ENCODE measurements around the gene FBXW11. TPM values are rescaled to one million over a fixed set of nuclear protein-coding genes. Genes with fewer than 3 reads are reported as not detected.

FBXW11 gene
- total and polyA plus RNA-seq, 2 of the 8 experiments (the other 6 are each of a cell fraction or from before 2014, with no cell fraction given), result 45.0 to 75.6 TPM

GRCh38 chr5:171840711-171841522 is 165.5 kb downstream of the FBXW11 start:
- no peak for TF ChIP-seq HDAC6 (IDR thresholded peaks at IDR 0.05; ENCODE audit: low read depth, low read length)
- no peak for TF ChIP-seq RAD21 (IDR thresholded peaks at IDR 0.05 in 1 of 2, conservative IDR thresholded peaks at IDR 0.05 in 1 of 2; ENCODE audit: low read depth in 2 of 2, low read length in 2 of 2)
- no peak for TF ChIP-seq CHD2 (IDR thresholded peaks at IDR 0.05; ENCODE audit: low read length)
- TF ChIP-seq POLR2AphosphoS5 (IDR thresholded peaks at IDR 0.05; ENCODE audit: low read depth, low read length), result no peak
- no peak for TF ChIP-seq E2F6 (IDR thresholded peaks at IDR 0.05)
- TF ChIP-seq JUN (IDR thresholded peaks at IDR 0.05; ENCODE audit: low read depth, low read length), result no peak
- TF ChIP-seq CBX5 (IDR thresholded peaks at IDR 0.05; ENCODE audit: low read depth, low read length), result no peak
- no peak overlapping the region for H2BK5ac ChIP-seq (ENCODE audit: low read depth, low read length)
- H2AFZ ChIP-seq (ENCODE audit: low read length), result no peak overlapping the region
- no peaks in the 10 kb centered on the region for H3K4me1 ChIP-seq (replicated peaks in 1 of 4; ENCODE audit: control insufficient read depth in 3 of 4, insufficient read depth in 4 of 4, low read length in 3 of 4)
- no peak overlapping the region for H4K91ac ChIP-seq (replicated peaks; ENCODE audit: insufficient read length, low read length)
- ChIA-PET CTCF (ENCODE audit: partially characterized antibody) (interaction anchor here (0.6 to 11.4 kb wide), 9 partner anchors 8 to 582 kb away, joined by 3 to 81 read pairs (median 3); no protein-coding TSS in a partner anchor), POLR2A (ENCODE audit: partially characterized antibody) (no interaction called here)
- no peak overlapping the region for H2BK20ac ChIP-seq (ENCODE audit: low read length)
- WGBS, 2 experiments (ENCODE audit: extremely low coverage in 1 of 2, insufficient coverage in 1 of 2, insufficient read length in 1 of 2, insufficient replicate concordance in 2 of 2, low coverage in 1 of 2, low lambda C conversion rate in 2 of 2, missing lambda C conversion rate in 1 of 2), result 94% methylated on average over 16 of the region's 16 CpGs; no CpG with 5 or more reads in 1 of the 2 experiments
- H3K9me3 ChIP-seq (ENCODE audit: insufficient read depth in 2 of 2, low read depth in 1 of 2, low read length in 1 of 2), result no peaks in the 10 kb centered on the region
- H3K23ac ChIP-seq (ENCODE audit: insufficient read length), result no peak overlapping the region
- no peak overlapping the region for H2BK15ac ChIP-seq (ENCODE audit: low read length)
- no peak overlapping the region for H3K9ac ChIP-seq (replicated peaks in 1 of 4; ENCODE audit: extremely low read depth in 1 of 4, low read depth in 3 of 4, low read length in 3 of 4)
- no peaks in the 10 kb centered on the region for H3K79me2 ChIP-seq (ENCODE audit: control insufficient read depth in 1 of 2, insufficient read depth in 2 of 2, low read length in 2 of 2)
- DNase-seq (ENCODE audit: low read depth in 1 of 2, low spot score in 2 of 2), result no peak
- no peaks in the 10 kb centered on the region for H3K36me3 ChIP-seq (ENCODE audit: control insufficient read depth in 2 of 4, insufficient read depth in 4 of 4, low read length in 3 of 4)
- no peak overlapping the region for H2AK5ac ChIP-seq (ENCODE audit: low read depth, low read length)
- H2BK12ac ChIP-seq (ENCODE audit: low read depth, low read length), result no peak overlapping the region
- no peak overlapping the region for H3K18ac ChIP-seq (ENCODE audit: extremely low read depth, low read length)
- no peak overlapping the region for H4K8ac ChIP-seq (ENCODE audit: extremely low read depth, insufficient read depth, low read length)
- no peak overlapping the region for H4K5ac ChIP-seq (ENCODE audit: insufficient read length, low read depth, low read length)
- H3K27me3 ChIP-seq (replicated peaks in 1 of 4; ENCODE audit: control insufficient read depth in 3 of 4, extremely low read depth in 1 of 4, insufficient read depth in 3 of 4, low read length in 3 of 4), result no peaks in the 10 kb centered on the region
- H3K56ac ChIP-seq (replicated peaks; ENCODE audit: insufficient read length, low read depth, low read length), result no peak overlapping the region
- H2BK120ac ChIP-seq (replicated peaks; ENCODE audit: low read depth, low read length), result no peak overlapping the region
- no peak overlapping the region for H3K4me2 ChIP-seq (ENCODE audit: insufficient read depth in 1 of 2, low read depth in 2 of 2, low read length in 2 of 2)
- H4K20me1 ChIP-seq (replicated peaks in 1 of 2; ENCODE audit: control insufficient read depth in 1 of 2, insufficient read depth in 2 of 2, low read length in 2 of 2), result no peaks in the 10 kb centered on the region
- no peak overlapping the region for H3K4ac ChIP-seq (replicated peaks; ENCODE audit: insufficient read length, low read depth, low read length)
- no peak overlapping the region for H3K27ac ChIP-seq (ENCODE audit: low read depth, low read length)
- H3K14ac ChIP-seq (ENCODE audit: insufficient read length), result no peak overlapping the region
- no peak for FAIRE-seq
- no peak overlapping the region for H3K4me3 ChIP-seq (ENCODE audit: extremely low read depth in 1 of 4, insufficient read depth in 2 of 4, low read depth in 3 of 4, low read length in 4 of 4)
- no peaks in the 10 kb centered on the region; the same call in 1 of the 2 replicates for H3K79me1 ChIP-seq (ENCODE audit: low read depth, low read length)
- no peaks in the 10 kb centered on the region for H3K23me2 ChIP-seq (ENCODE audit: low read depth, low read length)

Measured in H1 (cell line).